ENCODE data around the gene KIAA0825.
"Not testable (repeated sequence)": the region's sequence is repeated elsewhere in the genome, so short reads cannot be mapped to it uniquely, and the experiment has no call there.

The KIAA0825 gene

DNA sequence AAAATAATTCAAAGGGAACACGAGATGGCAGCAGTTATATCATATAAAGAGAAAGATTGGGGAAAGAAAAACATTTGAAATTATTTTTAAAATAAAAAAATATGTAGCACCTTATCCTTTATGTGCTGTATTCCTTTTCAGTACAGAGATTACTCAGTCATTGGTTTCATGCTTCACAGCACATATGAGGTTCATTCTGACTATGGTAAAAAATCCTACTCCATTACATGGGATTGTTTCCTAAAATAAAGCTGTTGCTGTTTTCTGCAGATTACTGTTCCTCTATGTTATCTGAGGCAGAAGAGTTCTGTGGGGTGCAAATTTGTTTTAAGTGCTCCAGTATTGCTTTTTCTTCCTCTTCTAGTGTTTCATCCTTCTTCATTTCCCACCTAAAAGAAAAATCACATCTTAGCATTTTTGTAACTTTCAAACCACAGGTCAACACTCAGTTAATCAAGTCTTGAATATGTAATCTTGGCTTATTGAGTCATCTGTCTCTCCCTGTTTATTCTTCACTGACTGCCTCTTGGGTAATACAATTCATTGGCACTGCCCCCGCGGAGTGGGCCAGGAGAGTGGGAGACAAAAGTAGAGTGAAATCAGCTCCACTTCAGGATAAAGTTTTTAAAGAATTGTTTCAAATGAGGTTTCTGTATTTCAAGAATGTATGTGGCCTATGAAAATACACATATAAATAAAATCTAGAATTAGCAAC lies 464.5 kb downstream of the KIAA0825 start:
- no peak overlapping the region for H3K4me3 Mint-ChIP-seq
- no peaks in the 10 kb centered on the region for H3K36me3 Mint-ChIP-seq (ENCODE audit: low read depth)
- no peaks in the 10 kb centered on the region for H3K9me3 Mint-ChIP-seq
- no peaks in the 10 kb centered on the region for H3K4me1 Mint-ChIP-seq (ENCODE audit: low read depth)
- peaks cover 2% of the 10 kb centered on the region for H3K27me3 Mint-ChIP-seq
- H3K27ac Mint-ChIP-seq = no peak overlapping the region
- DNase-seq = no peak

DNA sequence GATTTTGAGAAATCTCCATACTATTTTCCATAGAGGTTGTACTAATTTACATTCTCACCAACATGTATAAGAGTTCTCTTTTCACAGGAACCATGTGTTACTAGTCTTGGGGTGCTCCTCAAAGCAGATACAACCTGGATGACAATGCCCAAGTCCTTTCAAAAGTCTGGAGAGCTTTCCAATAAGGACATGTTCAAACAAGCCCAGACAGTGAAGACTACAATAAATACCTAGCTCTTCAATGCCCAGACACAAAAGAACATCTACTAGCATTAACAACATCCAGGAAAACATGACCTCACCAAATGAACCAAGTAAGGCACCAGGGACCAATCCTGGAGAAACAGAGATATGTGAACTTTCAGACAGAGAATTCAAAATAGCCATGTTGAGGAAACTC lies 474.8 kb downstream of the KIAA0825 start:
- H3K36me3 Mint-ChIP-seq (ENCODE audit: low read depth); H3K27me3 Mint-ChIP-seq; H3K27ac Mint-ChIP-seq; H3K9me3 Mint-ChIP-seq; H3K4me1 Mint-ChIP-seq (ENCODE audit: low read depth); DNase-seq; H3K4me3 Mint-ChIP-seq: not testable (repeated sequence)

DNA sequence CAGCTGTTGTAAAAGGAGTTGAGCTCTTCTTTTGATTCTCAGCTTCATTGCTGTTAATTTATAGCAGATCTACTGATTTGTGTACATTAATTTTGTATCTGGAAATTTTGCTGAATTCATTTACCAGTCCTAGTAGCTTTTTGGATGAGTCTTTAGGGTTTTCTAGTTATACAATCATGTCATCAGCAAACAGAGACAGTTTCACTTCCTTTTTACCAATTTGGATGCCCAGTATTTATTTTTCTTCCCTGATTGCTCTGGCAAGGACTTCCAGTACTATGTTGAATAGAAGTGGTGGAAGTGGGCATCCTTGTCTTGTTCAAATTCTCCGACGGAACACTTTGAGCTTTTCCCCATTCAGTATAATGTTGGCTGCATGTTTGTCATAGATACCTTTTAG lies 478.1 kb downstream of the KIAA0825 start:
- no peaks in the 10 kb centered on the region for H3K4me1 Mint-ChIP-seq (ENCODE audit: low read depth)
- H3K4me3 Mint-ChIP-seq = no peak overlapping the region
- peaks cover 6% of the 10 kb centered on the region for H3K9me3 Mint-ChIP-seq
- peaks cover 17% of the 10 kb centered on the region for H3K27me3 Mint-ChIP-seq
- H3K27ac Mint-ChIP-seq = no peak overlapping the region
- DNase-seq = no peak
- no peaks in the 10 kb centered on the region for H3K36me3 Mint-ChIP-seq (ENCODE audit: low read depth)

DNA sequence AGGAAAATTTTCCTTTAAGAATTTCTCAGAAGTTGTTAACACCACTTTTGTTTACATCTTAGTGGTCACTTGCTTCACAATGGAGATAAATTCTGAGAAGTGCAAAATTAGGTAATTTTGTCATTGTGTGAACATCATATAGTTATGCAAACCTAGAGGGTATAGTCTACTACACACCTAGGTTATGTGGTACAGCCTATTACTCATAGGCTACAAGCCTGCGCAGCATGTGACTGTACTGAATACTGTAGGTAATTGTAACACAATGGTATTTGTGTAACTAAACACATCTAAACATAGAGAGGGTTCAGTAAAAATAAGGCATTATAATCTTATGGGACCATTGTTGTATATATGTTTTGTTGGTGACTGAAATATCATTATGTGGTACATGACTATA lies 488.3 kb downstream of the KIAA0825 start:
- peaks cover 4% of the 10 kb centered on the region for H3K27me3 Mint-ChIP-seq
- H3K4me1 Mint-ChIP-seq (ENCODE audit: low read depth) = no peaks in the 10 kb centered on the region
- no peak for DNase-seq
- no peak overlapping the region for H3K4me3 Mint-ChIP-seq
- H3K9me3 Mint-ChIP-seq = no peaks in the 10 kb centered on the region
- no peaks in the 10 kb centered on the region for H3K36me3 Mint-ChIP-seq (ENCODE audit: low read depth)
- H3K27ac Mint-ChIP-seq = no peak overlapping the region

DNA sequence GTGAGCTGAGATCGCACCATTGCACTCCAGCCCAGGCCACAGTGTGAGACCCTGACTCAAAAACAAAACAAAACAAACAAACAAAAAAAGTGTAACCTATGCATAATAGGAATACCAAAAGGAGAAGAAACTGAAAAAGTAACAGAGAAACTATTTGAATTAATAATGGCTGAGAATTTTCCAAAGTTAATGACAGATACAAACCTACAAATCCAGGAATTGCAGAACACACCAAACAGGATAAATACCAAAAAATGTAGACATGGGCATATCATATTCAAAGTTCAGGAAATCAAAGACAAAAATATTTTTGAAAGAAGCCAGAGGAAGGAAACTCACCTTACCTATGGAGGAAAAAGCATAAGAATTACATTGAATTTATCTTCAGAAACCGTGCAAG lies 493.3 kb downstream of the KIAA0825 start:
- Mint-ChIP-seq H3K4me3 (no peak overlapping the region), H3K27me3 (peaks cover 15% of the 10 kb centered on the region), H3K36me3 (ENCODE audit: low read depth) (no peaks in the 10 kb centered on the region), H3K27ac (no peak overlapping the region), H3K4me1 (ENCODE audit: low read depth) (no peaks in the 10 kb centered on the region), H3K9me3 (no peaks in the 10 kb centered on the region)
- DNase-seq = no peak

DNA sequence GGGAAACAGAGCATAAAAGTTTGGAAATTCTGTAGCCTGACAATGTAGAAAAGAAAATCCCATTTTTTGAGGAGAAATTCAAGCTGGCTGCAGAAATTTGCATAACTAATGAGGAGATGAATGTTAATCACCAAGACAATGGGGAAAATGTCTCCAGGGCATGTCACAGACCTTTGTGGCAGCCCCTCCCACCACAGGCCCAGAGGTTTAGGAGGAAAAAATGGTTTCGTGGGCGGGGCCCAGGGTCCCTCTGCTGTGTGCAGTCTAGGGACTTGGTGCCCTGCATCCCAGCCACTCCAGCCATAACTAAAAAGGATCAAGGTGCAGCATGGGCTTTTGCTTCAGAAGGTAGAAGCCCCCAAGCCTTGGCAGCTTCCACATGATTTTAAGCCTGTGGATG lies 502.1 kb downstream of the KIAA0825 start:
- H3K27ac Mint-ChIP-seq, H3K4me3 Mint-ChIP-seq: not testable (repeated sequence)
- H3K4me1 Mint-ChIP-seq (ENCODE audit: low read depth) = peaks cover 12% of the 10 kb centered on the region

DNA sequence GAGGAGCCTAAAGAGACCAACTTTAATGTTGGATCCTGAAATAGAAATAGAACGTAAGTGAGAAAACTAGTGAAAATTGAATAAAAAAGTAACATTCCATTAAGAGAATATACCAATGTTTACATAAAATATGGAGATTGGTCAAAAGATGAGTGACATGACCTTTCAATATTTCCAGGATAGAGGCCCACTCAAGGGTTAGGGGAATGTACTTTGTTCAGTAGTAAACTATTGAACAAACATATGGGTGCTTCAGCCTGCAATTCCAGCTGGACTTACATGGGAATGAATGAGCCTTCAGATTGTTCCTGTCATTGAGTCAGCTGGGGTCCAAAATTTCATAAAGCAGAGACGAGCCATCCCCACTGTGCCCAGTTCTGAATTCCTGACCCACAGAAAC lies 505.3 kb downstream of the KIAA0825 start:
- Mint-ChIP-seq H3K27ac (no peak overlapping the region), H3K27me3 (peaks cover 11% of the 10 kb centered on the region), H3K9me3 (peaks cover 19% of the 10 kb centered on the region), H3K36me3 (ENCODE audit: low read depth) (peaks cover 23% of the 10 kb centered on the region), H3K4me1 (ENCODE audit: low read depth) (peaks cover 32% of the 10 kb centered on the region), H3K4me3 (no peak overlapping the region)
- DNase-seq = no peak

More for the DNA sequence above, 502.1 kb downstream of the KIAA0825 start:
- not testable (repeated sequence) for DNase-seq
- H3K36me3 Mint-ChIP-seq (ENCODE audit: low read depth) = peaks cover 13% of the 10 kb centered on the region
- H3K9me3 Mint-ChIP-seq = peaks cover 19% of the 10 kb centered on the region
- H3K27me3 Mint-ChIP-seq = peaks cover 16% of the 10 kb centered on the region

DNA sequence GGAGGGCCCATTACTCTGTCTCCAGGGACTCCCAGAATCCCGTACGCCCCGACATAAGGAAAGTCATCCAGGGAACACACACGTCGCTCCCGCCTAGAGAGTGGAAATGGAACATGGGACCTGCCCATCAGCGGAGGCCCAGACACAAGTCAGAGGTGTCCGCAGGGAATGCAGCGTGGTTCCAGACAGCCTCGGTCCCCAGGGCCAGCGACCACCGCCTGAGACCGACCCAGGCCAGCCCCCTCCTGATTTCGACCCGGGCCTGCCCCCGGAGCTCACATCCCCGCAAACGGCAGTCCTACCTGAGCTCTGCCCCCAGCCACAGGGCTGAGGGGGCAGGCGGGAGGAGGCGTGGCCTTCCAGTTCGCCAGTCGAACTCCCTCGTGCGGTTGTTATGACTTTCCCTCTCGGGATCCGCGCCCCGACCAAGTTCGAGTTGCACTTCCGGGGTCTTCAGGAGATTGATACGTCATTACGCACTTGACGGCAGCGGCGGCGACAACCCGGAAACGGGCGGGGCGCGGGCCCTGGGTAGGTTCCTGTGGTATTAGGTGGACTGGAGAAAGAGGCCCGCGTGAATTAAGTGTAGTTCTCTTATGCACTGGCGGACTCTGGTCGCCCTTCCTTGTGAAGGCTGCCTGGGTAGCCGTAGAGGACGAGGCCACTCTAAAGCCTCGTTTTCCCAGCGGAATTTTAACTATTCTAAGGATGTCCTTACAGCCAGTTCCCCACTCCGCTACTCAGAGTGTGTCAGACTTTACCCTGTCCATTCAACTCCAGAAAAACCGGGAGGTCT lies 507.0 kb downstream of the KIAA0825 start:
- DNase-seq = peak; percentile 94
- peaks cover 36% of the 10 kb centered on the region for H3K36me3 Mint-ChIP-seq (ENCODE audit: low read depth)
- peaks cover 6% of the 10 kb centered on the region for H3K27me3 Mint-ChIP-seq
- peak overlapping the region; percentile 92 for H3K4me3 Mint-ChIP-seq
- peaks cover 21% of the 10 kb centered on the region for H3K9me3 Mint-ChIP-seq
- H3K4me1 Mint-ChIP-seq (ENCODE audit: low read depth) = peaks cover 38% of the 10 kb centered on the region
- H3K27ac Mint-ChIP-seq = peak overlapping the region; percentile 95

DNA sequence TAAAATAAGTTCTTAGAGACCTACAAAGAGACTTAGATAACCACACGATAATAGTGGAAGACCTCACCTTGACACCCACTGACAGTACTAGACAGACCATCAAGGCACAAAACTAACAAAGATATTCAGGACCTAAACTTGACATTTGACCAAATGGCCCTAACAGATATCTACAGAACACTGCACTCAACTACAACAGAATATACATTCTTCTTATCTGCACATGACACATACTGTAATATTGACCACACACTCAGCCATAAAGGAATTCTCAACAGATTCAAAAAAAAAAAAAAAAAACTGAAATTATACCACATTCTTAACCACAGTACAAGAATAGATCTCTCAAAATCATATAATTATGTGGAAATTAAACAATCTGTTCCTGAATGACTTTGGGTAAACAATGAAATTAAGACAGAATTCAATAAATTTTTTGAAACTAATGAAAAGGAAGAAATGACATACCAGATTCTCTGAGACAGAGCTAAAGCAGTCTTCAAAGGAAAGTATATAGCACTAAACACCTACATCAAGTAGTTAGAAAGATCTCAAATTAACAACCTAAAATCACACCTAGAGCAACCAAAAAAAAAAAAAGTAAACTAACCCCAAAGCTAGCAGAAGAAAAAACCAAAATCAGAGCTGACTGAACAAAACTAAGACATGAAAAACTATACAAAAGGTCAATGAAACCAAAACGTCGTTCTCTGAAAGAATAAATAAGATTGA lies 514.7 kb downstream of the KIAA0825 start:
- no peak overlapping the region for H3K4me3 Mint-ChIP-seq
- peaks cover 34% of the 10 kb centered on the region for H3K9me3 Mint-ChIP-seq
- H3K27ac Mint-ChIP-seq = peak overlapping the region; percentile 61
- DNase-seq = no peak
- H3K36me3 Mint-ChIP-seq (ENCODE audit: low read depth) = peaks cover 65% of the 10 kb centered on the region
- no peaks in the 10 kb centered on the region for H3K27me3 Mint-ChIP-seq
- H3K4me1 Mint-ChIP-seq (ENCODE audit: low read depth) = peaks cover 65% of the 10 kb centered on the region
